Lung microvascular endothelial cell (primary cell): ENCODE measurements around the gene RFX2. TPM values are rescaled to one million over a fixed set of nuclear protein-coding genes. Genes with fewer than 3 reads are reported as not detected.
A peak's percentile ranks its signal among the peaks of the same experiment; 100 is the strongest.
"Not testable (repeated sequence)": the region's sequence is repeated elsewhere in the genome, so short reads cannot be mapped to it uniquely, and the experiment has no call there.

Experiments used
- DNase-seq, 2 donors: peaks; one replicate each; pipeline versions ENCODE4 v3.0.0 to v3.0.0-alpha.2; 2010; ENCODE audit warnings: low read depth in 2 of 2
- total RNA-seq: library from RNA; depleted of rRNA; stranded (reverse); fragments of >200 nt; gene quantifications from 2 replicates; pipeline ENCODE4 v1.2.1, GENCODE V29; 2014

The RFX2 gene
- total RNA-seq, 1 donor from 2014 or later: 2.4 TPM

GRCh38 chr19:5974721-5975387 lies 135.4 kb downstream of the RFX2 start:
- DNase-seq: no peak

GRCh38 chr19:5973867-5974635 lies 136.2 kb downstream of the RFX2 start:
- no peak for DNase-seq

GRCh38 chr19:5973376-5973775 lies 136.9 kb downstream of the RFX2 start:
- DNase-seq: no peak

- DNase-seq: no peak
Observed at GRCh38 chr19:5972355-5972731, 138.0 kb downstream of the RFX2 start.

- DNase-seq: no peak
Observed at GRCh38 chr19:5971714-5972354, 138.5 kb downstream of the RFX2 start.

- DNase-seq: no peak
Observed at GRCh38 chr19:5969476-5969875, 140.8 kb downstream of the RFX2 start.

- DNase-seq: peak; percentile 26 to 41
Observed at GRCh38 chr19:5968431-5969373, 141.6 kb downstream of the RFX2 start.

GRCh38 chr19:5967994-5968430 lies 142.3 kb downstream of the RFX2 start:
- peak; percentile 91 to 94 for DNase-seq

- no peak for DNase-seq
Observed at GRCh38 chr19:5967571-5967970, 142.7 kb downstream of the RFX2 start.

- no peak for DNase-seq
Observed at GRCh38 chr19:5966941-5967340, 143.4 kb downstream of the RFX2 start.

GRCh38 chr19:5966215-5966614 lies 144.1 kb downstream of the RFX2 start:
- DNase-seq: no peak

- DNase-seq: no peak
Observed at GRCh38 chr19:5964816-5965565, 145.3 kb downstream of the RFX2 start.

- no peak for DNase-seq
Observed at GRCh38 chr19:5963855-5964254, 146.4 kb downstream of the RFX2 start.

GRCh38 chr19:5963259-5963658 lies 147.0 kb downstream of the RFX2 start:
- not testable (repeated sequence) for DNase-seq

GRCh38 chr19:5961969-5962945 lies 148.0 kb downstream of the RFX2 start:
- DNase-seq: peak; percentile 84 to 86

- DNase-seq: not testable (repeated sequence)
Observed at GRCh38 chr19:5961641-5961968, 148.7 kb downstream of the RFX2 start.

- peak in 1 of 2 donors; percentile 31 for DNase-seq
Observed at GRCh38 chr19:5960005-5961001, 150.0 kb downstream of the RFX2 start.
